ENCODE measurements around the gene CFDP1.

CFDP1 gene

DNA sequence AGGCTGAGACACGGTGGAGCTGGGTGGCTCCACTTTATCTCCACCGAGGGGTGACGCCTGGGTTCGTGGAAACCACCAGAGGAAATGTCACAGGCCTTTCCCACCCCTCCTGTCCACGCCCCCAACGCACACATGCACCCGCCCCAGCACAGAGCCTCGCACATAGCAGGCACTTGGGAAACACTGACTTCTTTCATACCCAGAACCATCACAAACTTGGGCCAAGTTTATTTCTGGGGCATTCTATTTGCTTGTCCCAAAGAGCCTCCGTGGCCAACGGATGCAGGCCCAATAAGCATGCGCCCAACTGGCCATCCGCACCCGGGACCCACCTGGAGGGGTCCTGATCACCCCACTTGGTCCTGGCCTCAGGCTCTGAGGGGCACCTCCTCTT, 185.2 kb downstream of the CFDP1 start:
- Histone ChIP-seq H3K9ac (no peak overlapping the region), H4K20me1 (peaks cover 11 to 100% (median 57%) of the 10 kb centered on the region in 11 experiments; a peak in 21 of 22 replicates), H3K9me3 (replicated peaks in 1 of 11) (no peaks in the 10 kb centered on the region), H3K4me3 (no peak overlapping the region), H3K27ac (no peak overlapping the region), H3K36me3 (no peaks in the 10 kb centered on the region), H3K4me2 (peak overlapping the region in 6 of 11 experiments; percentile 6 to 31 (median 22); a peak in 8 of 22 replicates), H3K27me3 (peaks cover 60 to 91% (median 69%) of the 10 kb centered on the region in 11 experiments), H3K4me1 (peaks cover 33 to 46% (median 42%) of the 10 kb centered on the region in 10 experiments)
- TF ChIP-seq Cebpa-rat (IDR thresholded peaks at IDR 0.05) = no peak

DNA sequence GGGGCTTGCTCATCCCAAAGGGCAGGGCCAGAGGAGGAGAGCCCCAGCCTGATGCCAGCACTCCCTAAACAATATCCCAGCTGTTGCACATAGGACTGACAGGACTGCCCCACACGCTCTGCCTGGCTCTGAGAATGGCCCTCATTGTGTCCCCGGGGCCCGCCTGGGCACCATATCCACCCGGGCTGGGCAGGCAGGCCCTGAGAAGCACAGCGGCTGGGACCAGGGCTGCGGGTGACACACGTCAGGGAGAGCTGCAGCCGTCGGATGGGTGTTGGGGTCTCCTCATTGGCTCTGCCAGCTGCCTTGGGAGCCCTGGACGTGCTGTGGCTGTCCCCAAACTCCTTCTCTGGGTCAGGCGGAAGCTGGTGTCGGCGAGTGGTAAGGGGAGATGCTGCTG, 186.1 kb downstream of the CFDP1 start:
- no peak overlapping the region for H3K4me3 ChIP-seq
- peaks cover 51 to 91% (median 60%) of the 10 kb centered on the region in 11 experiments for H3K27me3 ChIP-seq
- TF ChIP-seq Cebpa-rat (IDR thresholded peaks at IDR 0.05) = no peak
- H4K20me1 ChIP-seq = peaks cover 11 to 100% (median 52%) of the 10 kb centered on the region in 11 experiments; a peak in 21 of 22 replicates
- H3K9ac ChIP-seq = no peak overlapping the region
- no peak overlapping the region for H3K27ac ChIP-seq
- H3K4me1 ChIP-seq = peaks cover 33 to 46% (median 42%) of the 10 kb centered on the region in 10 experiments
- H3K9me3 ChIP-seq (replicated peaks in 1 of 11) = no peaks in the 10 kb centered on the region
- no peak overlapping the region for H3K4me2 ChIP-seq
- no peaks in the 10 kb centered on the region for H3K36me3 ChIP-seq

DNA sequence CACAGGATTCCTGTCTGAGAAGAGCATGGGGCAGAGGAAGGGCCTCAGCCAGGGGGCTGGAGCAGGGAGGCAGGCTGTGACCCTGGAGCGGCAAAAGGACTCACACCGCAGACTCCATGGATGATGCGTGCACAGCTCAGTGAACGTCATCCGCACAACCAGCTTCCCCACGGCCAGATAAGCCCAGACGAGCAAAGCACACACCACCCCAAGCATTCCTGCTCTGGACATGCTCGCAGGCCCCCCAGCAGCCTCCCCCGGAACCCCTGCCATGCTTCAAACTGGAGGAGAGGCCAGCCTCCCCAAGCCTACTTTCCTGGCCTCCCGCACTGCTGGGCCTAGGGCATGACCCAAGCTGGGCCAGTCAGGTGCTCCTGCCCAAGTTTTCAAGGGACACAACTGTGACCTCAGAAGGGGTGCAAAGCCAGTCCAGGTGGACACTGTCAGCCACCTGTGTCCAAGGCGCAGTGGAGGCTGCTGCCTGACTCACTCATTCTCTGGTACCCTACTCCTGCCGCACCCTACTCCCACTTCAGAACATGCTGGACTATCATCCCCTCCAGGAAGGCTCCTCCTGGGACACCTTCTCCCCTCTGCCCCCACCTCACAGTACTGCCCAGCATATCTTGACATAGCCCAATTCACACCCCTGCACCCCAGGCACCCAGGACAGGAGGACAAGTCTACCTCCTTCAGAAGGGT, 186.6 kb downstream of the CFDP1 start:
- H3K9ac ChIP-seq = no peak overlapping the region
- no peak overlapping the region for H3K27ac ChIP-seq
- no peak overlapping the region for H3K4me2 ChIP-seq
- no peak for TF ChIP-seq Cebpa-rat (IDR thresholded peaks at IDR 0.05)
- no peaks in the 10 kb centered on the region for H3K9me3 ChIP-seq (replicated peaks in 1 of 11)
- no peaks in the 10 kb centered on the region for H3K36me3 ChIP-seq
- peaks cover 33 to 46% (median 42%) of the 10 kb centered on the region in 10 experiments for H3K4me1 ChIP-seq
- peaks cover 11 to 100% (median 47%) of the 10 kb centered on the region in 11 experiments; a peak in 21 of 22 replicates for H4K20me1 ChIP-seq
- peaks cover 45 to 91% (median 54%) of the 10 kb centered on the region in 11 experiments for H3K27me3 ChIP-seq
- no peak overlapping the region for H3K4me3 ChIP-seq

DNA sequence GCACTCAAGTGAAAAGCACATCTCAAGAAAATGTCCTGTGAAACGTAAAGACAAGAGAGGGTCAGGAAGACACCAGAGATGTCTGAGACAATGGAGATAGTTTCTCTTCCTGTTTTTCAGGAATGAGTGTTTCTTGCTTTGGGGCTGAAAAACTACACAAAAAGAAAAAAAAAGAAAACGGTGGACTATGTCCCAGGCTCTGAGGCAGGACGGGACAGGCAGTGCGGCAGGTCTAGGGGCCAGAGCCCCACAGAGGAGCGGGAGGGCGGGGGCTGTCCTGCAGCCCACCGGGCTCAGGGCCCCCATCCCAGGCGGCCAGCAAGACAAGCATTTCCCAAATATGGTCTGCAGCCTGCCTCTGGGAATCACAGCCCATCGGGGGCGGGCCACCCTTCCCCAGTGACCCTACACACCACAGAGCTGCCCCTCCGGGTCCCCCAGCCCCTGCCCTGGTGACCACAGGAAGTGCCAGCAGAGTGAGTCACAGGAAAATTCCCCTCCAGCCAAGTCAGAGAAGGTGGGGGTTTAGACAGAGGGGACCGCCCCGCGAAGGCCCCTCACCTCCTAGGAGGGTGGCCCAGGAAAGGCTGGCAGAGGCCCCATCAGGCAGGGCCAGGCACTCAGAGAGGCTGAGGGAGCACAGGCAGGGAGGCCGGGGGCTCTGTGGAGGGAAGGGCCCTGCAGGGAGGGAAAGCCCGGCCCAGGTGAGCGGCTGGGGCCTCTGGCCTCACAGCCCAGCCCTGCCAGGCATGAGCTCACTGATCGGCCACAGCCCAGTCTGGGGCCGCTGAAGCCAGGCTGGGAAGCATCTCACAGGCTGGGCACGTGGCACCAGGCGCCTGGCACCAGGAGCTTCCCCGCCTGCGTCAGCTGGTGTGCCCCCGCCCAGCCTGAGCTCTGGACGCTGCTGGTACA, 188.2 kb downstream of the CFDP1 start:
- H3K27me3 ChIP-seq = peaks cover 29 to 92% (median 39%) of the 10 kb centered on the region in 11 experiments
- H3K36me3 ChIP-seq = no peaks in the 10 kb centered on the region
- peak overlapping the region; percentile 73 to 90 (median 81) for H3K4me2 ChIP-seq
- TF ChIP-seq Cebpa-rat (IDR thresholded peaks at IDR 0.05) = no peak
- no peaks in the 10 kb centered on the region for H3K9me3 ChIP-seq (replicated peaks in 1 of 11)
- peak overlapping the region in 1 of 10 experiments; percentile 9; a peak in 1 of 20 replicates for H3K4me3 ChIP-seq
- H4K20me1 ChIP-seq = peaks cover 0 to 100% (median 34%) of the 10 kb centered on the region in 11 experiments; a peak in 19 of 22 replicates
- peaks cover 19 to 32% (median 29%) of the 10 kb centered on the region in 10 experiments for H3K4me1 ChIP-seq
- H3K27ac ChIP-seq = peak overlapping the region in 7 of 11 experiments; percentile 8 to 55 (median 40); a peak in 7 of 22 replicates
- peak overlapping the region in 4 of 11 experiments; percentile 3 to 30 (median 18); a peak in 5 of 22 replicates for H3K9ac ChIP-seq

DNA sequence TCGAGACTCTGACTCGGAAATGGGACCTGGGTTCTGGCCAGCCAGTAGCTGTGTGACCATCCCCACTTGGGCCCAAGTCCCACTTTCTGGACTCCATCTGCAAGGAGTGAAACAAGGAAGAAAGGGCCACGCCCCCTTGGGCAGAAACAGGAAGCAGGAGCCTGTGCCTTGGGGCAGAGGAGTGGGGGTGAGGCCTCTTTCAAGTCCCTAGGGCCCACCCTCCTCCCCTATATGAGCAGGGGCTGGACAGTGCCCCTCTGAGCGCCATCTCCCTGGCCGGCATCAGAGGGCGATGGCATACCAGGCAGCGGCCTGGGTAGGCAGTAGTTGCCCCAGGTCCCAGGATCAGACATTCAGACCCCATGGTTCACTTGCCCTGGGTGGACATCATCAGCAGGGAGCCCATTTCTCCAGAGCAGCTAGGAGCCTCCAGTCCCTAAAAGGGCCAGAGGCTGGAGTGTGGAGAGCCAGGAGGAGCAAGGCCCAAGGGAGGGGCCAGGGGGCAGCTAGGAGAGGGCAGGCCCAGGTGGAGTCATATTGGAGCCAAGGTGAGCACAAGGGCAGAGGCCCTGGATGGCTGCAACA, 189.0 kb downstream of the CFDP1 start:
- Histone ChIP-seq H3K4me1 (peaks cover 19 to 34% (median 28%) of the 10 kb centered on the region in 10 experiments), H4K20me1 (peaks cover 0 to 100% (median 27%) of the 10 kb centered on the region in 11 experiments; a peak in 19 of 22 replicates), H3K9me3 (replicated peaks in 1 of 11) (no peaks in the 10 kb centered on the region), H3K4me3 (no peak overlapping the region), H3K36me3 (no peaks in the 10 kb centered on the region), H3K27me3 (peaks cover 21 to 92% (median 31%) of the 10 kb centered on the region in 11 experiments), H3K27ac (peak overlapping the region in 7 of 11 experiments; percentile 8 to 55 (median 34); a peak in 9 of 22 replicates), H3K9ac (peak overlapping the region in 4 of 11 experiments; percentile 3 to 30 (median 18); a peak in 4 of 22 replicates), H3K4me2 (peak overlapping the region; percentile 73 to 90 (median 81))
- no peak for TF ChIP-seq Cebpa-rat (IDR thresholded peaks at IDR 0.05)

All from BLaER1 treated with 17β-estradiol and CSF1 and Interleukin-3, amounts not matched to agents 10 nM and 100 nM (cell line).